Glomerular endothelial cell (primary cell): ENCODE data around the gene PLEKHH1. TPM values are rescaled to one million over a fixed set of nuclear protein-coding genes. Genes with fewer than 3 reads are reported as not detected.
"Not testable (repeated sequence)": the region's sequence is repeated elsewhere in the genome, so short reads cannot be mapped to it uniquely, and the experiment has no call there.

Source experiments
- DNase-seq: peaks from one replicate; pipeline ENCODE4 v3.0.0-alpha.2; 2011; ENCODE audit warnings: low read depth, low spot score; ENCODE audit errors: extremely low read depth
- total RNA-seq: library from RNA; depleted of rRNA; stranded (reverse); fragments of >200 nt; gene quantifications from 2 replicates; pipeline ENCODE4 v1.2.3, GENCODE V29; 2015

Gene PLEKHH1
- total RNA-seq, 1 donor from 2014 or later = 0.93 TPM

- peak; percentile 48 for DNase-seq
These were observed 86.5 kb downstream of the PLEKHH1 start, which contains the start of gene ARG2 for GRCh38 chr14:67619446-67620216. Gene ARG2 (plus strand): TSS chr14:67619920. CDS start chr14:67619978, 58 bp downstream.

- no peak for DNase-seq
These were observed 87.2 kb downstream of the PLEKHH1 start for GRCh38 chr14:67620217-67620785.

GRCh38 chr14:67622675-67623074 is 89.6 kb downstream of the PLEKHH1 start:
- DNase-seq = peak; percentile 83

- peak; percentile 54 for DNase-seq
These were observed 90.0 kb downstream of the PLEKHH1 start for GRCh38 chr14:67623114-67623513.

GRCh38 chr14:67626131-67626530 is 93.0 kb downstream of the PLEKHH1 start:
- not testable (repeated sequence) for DNase-seq

- no peak for DNase-seq
These were observed 94.4 kb downstream of the PLEKHH1 start for GRCh38 chr14:67627519-67627918.

- no peak for DNase-seq
These were observed 97.1 kb downstream of the PLEKHH1 start for GRCh38 chr14:67630186-67630585.

- no peak for DNase-seq
These were observed 97.8 kb downstream of the PLEKHH1 start for GRCh38 chr14:67630938-67631337.

GRCh38 chr14:67633451-67634147 is 100.5 kb downstream of the PLEKHH1 start:
- no peak for DNase-seq

GRCh38 chr14:67636361-67636919 is 103.3 kb downstream of the PLEKHH1 start:
- no peak for DNase-seq

GRCh38 chr14:67638642-67639041 is 105.6 kb downstream of the PLEKHH1 start:
- DNase-seq = no peak

Other genes starting within 250 kb of the PLEKHH1 start
- 85.3 and 106 TPM in 2 replicates for gene ATP6V1D, start 173.5 kb upstream of the PLEKHH1 start, total RNA-seq
- gene EIF2S1, start 173.0 kb upstream of the PLEKHH1 start, total RNA-seq = 108 and 152 TPM in 2 replicates
- 11.3 and 13.8 TPM in 2 replicates for gene PLEK2, start 121.1 kb upstream of the PLEKHH1 start, total RNA-seq
- gene TMEM229B, start 44.6 kb upstream of the PLEKHH1 start, total RNA-seq = 1.6 and 2.9 TPM in 2 replicates
- 11.3 and 16.5 TPM in 2 replicates for gene PIGH, start 67.0 kb downstream of the PLEKHH1 start, total RNA-seq
- 7.1 and 17.0 TPM in 2 replicates for gene ARG2, start 86.6 kb downstream of the PLEKHH1 start, total RNA-seq
- gene VTI1B, start 141.3 kb downstream of the PLEKHH1 start, total RNA-seq = 49.4 and 50.7 TPM in 2 replicates
- gene RDH11, start 162.5 kb downstream of the PLEKHH1 start, total RNA-seq = 65.3 and 74.7 TPM in 2 replicates
- not detected in 2 replicates for gene RDH12, start 168.6 kb downstream of the PLEKHH1 start, total RNA-seq